SK-N-SH (cell line): Measurements from ENCODE around the gene RBM38. TPM values are rescaled to one million over a fixed set of nuclear protein-coding genes. Genes with fewer than 3 reads are reported as not detected.

Source experiments
- CTCF ChIA-PET: fragments of 300-600, 350-600 bp; formaldehyde crosslinking; extraction: SDS; loops from one replicate; lab custom pipeline; 2021; lab: Yijun Ruan, JAX
- POLR2A ChIA-PET: fragments of 350-600 bp; sonication (Branson Sonifier 250); formaldehyde crosslinking; extraction: SDS; loops from one replicate; lab custom pipeline; 2020; ENCODE audit warnings: antibody characterized with exemption, inconsistent platforms; lab: Yijun Ruan, JAX
- DNase-seq: peaks from one replicate; pipeline ENCODE4 v3.0.0; 2012
- H2AFZ ChIP-seq: fragments of 200-600 bp; sonication (generic); 2 replicates; pipeline ENCODE4 v1.8.1; 2016; ENCODE audit warnings: antibody characterized with exemption, mild to moderate bottlenecking, low read depth
- H3F3A ChIP-seq: fragments of 200-600 bp; sonication (generic); replicated peaks from 2 replicates; pipeline ENCODE3; 2016; ENCODE audit warnings: antibody characterized with exemption, mild to moderate bottlenecking; ENCODE audit not compliant: insufficient read depth
- H3K27ac ChIP-seq, 2 experiments: fragments of 200-500 bp in 1 of 2; fragments of 200-600 bp in 1 of 2; sonication (Bioruptor generic) in 1 of 2; sonication (generic), shearing (Covaris generic) in 1 of 2; 2 replicates each; pipeline versions ENCODE4 v1.5.1 to v1.6.1; 2014 to 2016; ENCODE audit warnings: low read depth in 2 of 2, inconsistent platforms in 1 of 2, low read length in 1 of 2, mild to moderate bottlenecking in 1 of 2, mixed read lengths in 1 of 2
- H3K27me3 ChIP-seq: fragments of 200-600 bp; sonication (generic), shearing (Covaris generic); 2 replicates; pipeline ENCODE4 v1.6.1; 2016; ENCODE audit warnings: mixed run types; ENCODE audit not compliant: insufficient read depth
- H3K36me3 ChIP-seq, 2 experiments: fragments of 200-500 bp in 1 of 2; fragments of 200-600 bp in 1 of 2; sonication (Bioruptor generic) in 1 of 2; sonication (generic) in 1 of 2; replicated peaks in 1 of 2; 2 replicates each; pipeline versions ENCODE3 to v1.5.1; 2014 to 2016; ENCODE audit warnings: low read length in 1 of 2, mild to moderate bottlenecking in 1 of 2; ENCODE audit not compliant: insufficient read depth in 2 of 2, control insufficient read depth in 1 of 2
- H3K4me1 ChIP-seq, 2 experiments: fragments of 200-500 bp in 1 of 2; fragments of 200-600 bp in 1 of 2; sonication (Bioruptor generic) in 1 of 2; sonication (generic), shearing (Covaris generic) in 1 of 2; 2 replicates each; pipeline versions ENCODE4 v1.5.1 to v1.6.1; 2014 to 2016; ENCODE audit warnings: low read depth in 1 of 2, low read length in 1 of 2, mixed run types in 1 of 2; ENCODE audit not compliant: insufficient read depth in 2 of 2, control insufficient read depth in 1 of 2
- H3K4me2 ChIP-seq: fragments of 200-600 bp; sonication (generic), shearing (Covaris generic); 2 replicates; pipeline ENCODE4 v1.6.1; 2017; ENCODE audit warnings: mixed run types
- H3K4me3 ChIP-seq, 2 experiments: fragments of 200-500 bp in 1 of 2; fragments of 200-600 bp in 1 of 2; sonication (Bioruptor generic) in 1 of 2; sonication (generic), shearing (Covaris generic) in 1 of 2; 2 replicates each; pipeline versions ENCODE4 v1.5.1 to v1.8.1; 2014 to 2016; ENCODE audit warnings: low read depth in 2 of 2, inconsistent platforms in 1 of 2, low read length in 1 of 2, mild to moderate bottlenecking in 1 of 2, mixed read lengths in 1 of 2, moderate library complexity in 1 of 2
- H3K79me2 ChIP-seq: fragments of 200-600 bp; sonication (generic); 2 replicates; pipeline ENCODE4 v1.8.1; 2017; ENCODE audit warnings: mild to moderate bottlenecking; ENCODE audit not compliant: insufficient read depth
- H3K9ac ChIP-seq: fragments of 200-600 bp; sonication (generic); 2 replicates; pipeline ENCODE4 v1.6.1; 2017; ENCODE audit warnings: mixed run types
- H3K9me2 ChIP-seq: fragments of 200-600 bp; sonication (generic); 2 replicates; pipeline ENCODE4 v1.6.1; 2017; ENCODE audit warnings: mixed run types
- H3K9me3 ChIP-seq: fragments of 200-600 bp; sonication (generic); 2 replicates; pipeline ENCODE4 v1.6.1; 2017; ENCODE audit warnings: mixed run types, mild to moderate bottlenecking, moderate library complexity
- H4K20me1 ChIP-seq: fragments of 200-600 bp; sonication (generic); 2 replicates; pipeline ENCODE4 v1.6.1; 2017; ENCODE audit warnings: mild to moderate bottlenecking, mixed run types; ENCODE audit not compliant: insufficient read depth
- ELF1 ChIP-seq: IDR thresholded peaks from 2 replicates; pipeline ENCODE4 v1.4.0; 2012
- GATA2 ChIP-seq: sonication (generic); formaldehyde crosslinking; IDR thresholded peaks from 2 replicates; pipeline ENCODE4 v1.5.0; 2020; ENCODE audit warnings: mild to moderate bottlenecking, missing genetic modification reagents
- JUND ChIP-seq: IDR thresholded peaks from 2 replicates; pipeline ENCODE4 v1.4.0; 2012
- MEF2A ChIP-seq: IDR thresholded peaks from 2 replicates; pipeline ENCODE4 v1.4.0; 2012; ENCODE audit warnings: low read depth, borderline replicate concordance
- MXI1 ChIP-seq: IDR thresholded peaks from 2 replicates; pipeline ENCODE4 v1.6.1; 2012; ENCODE audit warnings: mild to moderate bottlenecking, low read depth, low read length, improper control_type of control experiment
- NFIC ChIP-seq: IDR thresholded peaks from 2 replicates; pipeline ENCODE4 v1.4.0; 2012; ENCODE audit warnings: borderline replicate concordance
- POLR2AphosphoS5 ChIP-seq: IDR thresholded peaks from 2 replicates; pipeline ENCODE4 v1.6.1; 2012; ENCODE audit warnings: low read depth, low read length
- RCOR1 ChIP-seq: fragments of 150-350 bp; IDR thresholded peaks from 2 replicates; pipeline ENCODE4 v1.6.1; 2017; ENCODE audit warnings: antibody characterized with exemption, low read length
- SMC3 ChIP-seq: IDR thresholded peaks from 2 replicates; pipeline ENCODE4 v1.6.1; 2012; ENCODE audit warnings: low read depth, low read length, improper control_type of control experiment
- TEAD4 ChIP-seq: IDR thresholded peaks from 2 replicates; pipeline ENCODE4 v1.4.0; 2012; ENCODE audit warnings: mild to moderate bottlenecking, borderline replicate concordance; ENCODE audit not compliant: insufficient read depth
- USF2 ChIP-seq: fragments of 150-350 bp; IDR thresholded peaks from 2 replicates; pipeline ENCODE4 v1.6.1; 2017; ENCODE audit warnings: antibody characterized with exemption, low read length, low read depth, borderline replicate concordance
- WGBS: methylation state at CpG from one replicate; pipeline ENCODE4 v1.1.6; 2017; ENCODE audit warnings: low lambda C conversion rate; 5-methylcytosine and 5-hydroxymethylcytosine counted together
- polyA plus RNA-seq, 3 experiments: library from polyadenylated mRNA; depleted of rRNA; stranded (reverse); fragments of >200 nt; gene quantifications; 2 replicates each; pipeline ENCODE4 v1.2.3, GENCODE V29; 2012
- TF ChIP-seq, protein P1 (sequence below): IDR thresholded peaks from 2 replicates; pipeline ENCODE4 v1.4.0; 2012; ENCODE audit warnings: low read depth, borderline replicate concordance

Gene RBM38
- polyA plus RNA-seq, 1 of the 3 experiments (the other 2 are of a cell fraction), result 11.5 TPM

DNA sequence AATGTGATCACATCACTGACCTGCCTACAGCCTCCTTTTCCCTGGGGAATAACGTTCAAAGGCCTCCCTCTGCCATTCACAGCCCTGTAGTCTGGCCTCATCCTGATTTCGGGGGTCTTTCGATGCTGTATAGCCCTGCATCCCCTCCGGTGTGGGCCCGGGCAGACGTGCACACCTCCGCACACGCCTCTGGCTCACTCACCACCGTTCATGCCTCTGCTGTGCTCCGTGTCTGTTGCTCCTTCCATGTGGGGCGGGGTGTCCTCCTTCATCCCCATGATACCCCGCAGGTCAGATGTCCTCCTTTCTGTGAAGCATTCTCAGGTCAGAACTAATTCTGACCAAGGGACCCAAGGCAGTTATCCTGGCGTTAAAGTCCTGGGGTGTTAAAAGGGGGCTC lies 13.8 kb upstream of the RBM38 start:
- TF ChIP-seq NFIC (no peak), MXI1 (no peak), SMC3 (no peak), JUND (no peak), USF2 (no peak), ELF1 (no peak), TEAD4 (no peak), MEF2A (no peak), POLR2AphosphoS5 (no peak), RCOR1 (no peak)
- TF ChIP-seq, protein P1, sequence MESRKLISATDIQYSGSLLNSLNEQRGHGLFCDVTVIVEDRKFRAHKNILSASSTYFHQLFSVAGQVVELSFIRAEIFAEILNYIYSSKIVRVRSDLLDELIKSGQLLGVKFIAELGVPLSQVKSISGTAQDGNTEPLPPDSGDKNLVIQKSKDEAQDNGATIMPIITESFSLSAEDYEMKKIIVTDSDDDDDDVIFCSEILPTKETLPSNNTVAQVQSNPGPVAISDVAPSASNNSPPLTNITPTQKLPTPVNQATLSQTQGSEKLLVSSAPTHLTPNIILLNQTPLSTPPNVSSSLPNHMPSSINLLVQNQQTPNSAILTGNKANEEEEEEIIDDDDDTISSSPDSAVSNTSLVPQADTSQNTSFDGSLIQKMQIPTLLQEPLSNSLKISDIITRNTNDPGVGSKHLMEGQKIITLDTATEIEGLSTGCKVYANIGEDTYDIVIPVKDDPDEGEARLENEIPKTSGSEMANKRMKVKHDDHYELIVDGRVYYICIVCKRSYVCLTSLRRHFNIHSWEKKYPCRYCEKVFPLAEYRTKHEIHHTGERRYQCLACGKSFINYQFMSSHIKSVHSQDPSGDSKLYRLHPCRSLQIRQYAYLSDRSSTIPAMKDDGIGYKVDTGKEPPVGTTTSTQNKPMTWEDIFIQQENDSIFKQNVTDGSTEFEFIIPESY, result no peak
- no peak for DNase-seq
- H3K4me2 ChIP-seq, result no peak overlapping the region
- no peak overlapping the region for H2AFZ ChIP-seq
- H3K79me2 ChIP-seq, result no peaks in the 10 kb centered on the region
- ChIA-PET CTCF (interaction anchor here (1.3 to 3.5 kb wide), 2 partner anchors 118 to 121 kb away, joined by 4 to 19 read pairs; no protein-coding TSS in a partner anchor), POLR2A (no interaction called here)
- no peaks in the 10 kb centered on the region for H3K9me3 ChIP-seq
- 95% methylated on average over 13 of the region's 13 CpGs for WGBS
- no peak overlapping the region for H3K27ac ChIP-seq
- no peaks in the 10 kb centered on the region for H3K4me1 ChIP-seq
- H3K36me3 ChIP-seq, result peaks cover 12 to 74% of the 10 kb centered on the region in 2 experiments
- no peak overlapping the region for H3K4me3 ChIP-seq
- H3K9ac ChIP-seq, result no peak overlapping the region
- H3F3A ChIP-seq, result no peaks in the 10 kb centered on the region
- H3K27me3 ChIP-seq, result no peaks in the 10 kb centered on the region
- H4K20me1 ChIP-seq, result no peaks in the 10 kb centered on the region
- H3K9me2 ChIP-seq, result no peaks in the 10 kb centered on the region

GRCh38 chr20:57378107-57378506 lies 13.1 kb upstream of the RBM38 start:
- Histone ChIP-seq H3K36me3 (peaks cover 9 to 67% of the 10 kb centered on the region in 2 experiments), H3K4me1 (no peaks in the 10 kb centered on the region), H3F3A (no peaks in the 10 kb centered on the region), H2AFZ (no peak overlapping the region), H3K9me2 (no peaks in the 10 kb centered on the region), H3K27ac (no peak overlapping the region), H3K9ac (no peak overlapping the region), H3K27me3 (no peaks in the 10 kb centered on the region)
- WGBS, result 94% methylated on average over 16 of the region's 16 CpGs
- no peak for DNase-seq
- POLR2A ChIA-PET, result no interaction called here
- no peak for TF ChIP-seq GATA2 (CRISPR knock-in tag)
- TF ChIP-seq, all 33 proteins: peak for 0
- Histone ChIP-seq H4K20me1 (no peaks in the 10 kb centered on the region), H3K4me2 (no peak overlapping the region), H3K79me2 (no peaks in the 10 kb centered on the region), H3K4me3 (no peak overlapping the region), H3K9me3 (no peaks in the 10 kb centered on the region)
- CTCF ChIA-PET, result interaction anchor here (4.6 to 6.0 kb wide), 2 partner anchors 114 to 121 kb away, joined by 37 to 38 read pairs; no protein-coding TSS in a partner anchor
